GM21367 (cell line): ENCODE results near the gene MYO7B.

Experiments
- ATAC-seq: cut with Tn5 transposase; IDR thresholded peaks from one replicate; pipeline ENCODE4 v1.9.1; 2021; ENCODE audit not compliant: unreplicated experiment

The MYO7B gene

GRCh38 chr2:127634626-127635379, 99.3 kb downstream of the MYO7B start:
- ATAC-seq: no peak

GRCh38 chr2:127635380-127636237, 100.1 kb downstream of the MYO7B start:
- no peak for ATAC-seq

GRCh38 chr2:127636248-127637235, 101.1 kb downstream of the MYO7B start:
- no peak for ATAC-seq

GRCh38 chr2:127637236-127637630, 101.8 kb downstream of the MYO7B start:
- ATAC-seq: no peak

GRCh38 chr2:127637725-127638252, 102.3 kb downstream of the MYO7B start:
- no peak for ATAC-seq

- ATAC-seq: no peak
These were observed 103.1 kb downstream of the MYO7B start for GRCh38 chr2:127638361-127639110.

- no peak for ATAC-seq
These were observed 103.6 kb downstream of the MYO7B start for GRCh38 chr2:127639111-127639474.

- ATAC-seq: peak; percentile 52
These were observed 104.9 kb downstream of the MYO7B start for GRCh38 chr2:127640082-127641072.

- no peak for ATAC-seq
These were observed 105.7 kb downstream of the MYO7B start for GRCh38 chr2:127641133-127641532.

GRCh38 chr2:127641846-127642507, 106.5 kb downstream of the MYO7B start:
- ATAC-seq: no peak

- ATAC-seq: no peak
These were observed 107.4 kb downstream of the MYO7B start for GRCh38 chr2:127642706-127643438.

GRCh38 chr2:127643439-127644065, 108.1 kb downstream of the MYO7B start:
- ATAC-seq: no peak

- no peak for ATAC-seq
These were observed 108.9 kb downstream of the MYO7B start for GRCh38 chr2:127644066-127645025.

- no peak for ATAC-seq
These were observed 109.5 kb downstream of the MYO7B start for GRCh38 chr2:127645026-127645394.

GRCh38 chr2:127645395-127646291, 110.2 kb downstream of the MYO7B start, which contains the start of gene GPR17:
TSS of gene GPR17 (plus strand) at chr2:127646153. CDS start at chr2:127650736, 4,583 bp downstream.
- ATAC-seq: no peak
